Fibroblast of lung (primary cell): Measurements from ENCODE around the gene PRR5L.

ENCODE experiments used
- EZH2 ChIP-seq: IDR thresholded peaks from 2 replicates; pipeline ENCODE4 v1.5.1; 2012; ENCODE audit warnings: low read length, control low read depth, mild to moderate bottlenecking; ENCODE audit errors: missing control alignments
- TF ChIP-seq, protein P1 (sequence below), 2 donors: IDR thresholded peaks in 1 of 2; conservative IDR thresholded peaks in 1 of 2; 1 replicate in 1 of 2; 2 replicates in 1 of 2; pipeline ENCODE4 v1.5.1; 2011 to 2012; ENCODE audit warnings: low read length in 2 of 2, control low read depth in 1 of 2, inconsistent platforms in 1 of 2, low read depth in 1 of 2, mild to moderate bottlenecking in 1 of 2

DNA sequence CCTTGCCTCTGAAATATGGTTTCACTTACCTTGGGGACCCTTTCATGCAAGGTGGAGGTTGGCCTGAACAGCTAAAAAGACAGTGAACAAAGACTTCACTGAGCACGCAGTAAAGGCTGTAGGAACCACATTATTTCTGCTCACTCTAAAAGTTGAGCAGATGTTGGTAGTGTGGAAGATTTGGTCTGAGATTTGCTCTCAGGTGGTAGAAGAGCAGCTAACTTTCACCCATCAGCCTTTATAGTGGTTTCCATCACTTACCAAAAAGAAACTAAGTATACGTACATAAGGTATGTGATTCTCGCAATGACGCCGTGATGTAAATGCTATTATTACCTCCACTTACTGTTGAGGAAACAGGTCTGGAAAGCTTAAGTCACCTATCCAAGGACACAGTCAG lies 47.3 kb downstream of the PRR5L start:
- TF ChIP-seq, protein P1, sequence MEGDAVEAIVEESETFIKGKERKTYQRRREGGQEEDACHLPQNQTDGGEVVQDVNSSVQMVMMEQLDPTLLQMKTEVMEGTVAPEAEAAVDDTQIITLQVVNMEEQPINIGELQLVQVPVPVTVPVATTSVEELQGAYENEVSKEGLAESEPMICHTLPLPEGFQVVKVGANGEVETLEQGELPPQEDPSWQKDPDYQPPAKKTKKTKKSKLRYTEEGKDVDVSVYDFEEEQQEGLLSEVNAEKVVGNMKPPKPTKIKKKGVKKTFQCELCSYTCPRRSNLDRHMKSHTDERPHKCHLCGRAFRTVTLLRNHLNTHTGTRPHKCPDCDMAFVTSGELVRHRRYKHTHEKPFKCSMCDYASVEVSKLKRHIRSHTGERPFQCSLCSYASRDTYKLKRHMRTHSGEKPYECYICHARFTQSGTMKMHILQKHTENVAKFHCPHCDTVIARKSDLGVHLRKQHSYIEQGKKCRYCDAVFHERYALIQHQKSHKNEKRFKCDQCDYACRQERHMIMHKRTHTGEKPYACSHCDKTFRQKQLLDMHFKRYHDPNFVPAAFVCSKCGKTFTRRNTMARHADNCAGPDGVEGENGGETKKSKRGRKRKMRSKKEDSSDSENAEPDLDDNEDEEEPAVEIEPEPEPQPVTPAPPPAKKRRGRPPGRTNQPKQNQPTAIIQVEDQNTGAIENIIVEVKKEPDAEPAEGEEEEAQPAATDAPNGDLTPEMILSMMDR (conservative IDR thresholded peaks at IDR 0.05 in 1 of 2, IDR thresholded peaks at IDR 0.05 in 1 of 2; ENCODE audit: low read depth in 1 of 2, low read length in 2 of 2) = no peak
- TF ChIP-seq EZH2 = no peak
